GM19452 (cell line): ENCODE results near the gene PINK1.
"Not testable (repeated sequence)": the region's sequence is repeated elsewhere in the genome, so short reads cannot be mapped to it uniquely, and the experiment has no call there.

ENCODE experiments used
- ATAC-seq: cut with Tn5 transposase; IDR thresholded peaks from one replicate; pipeline ENCODE4 v1.9.1; 2021; ENCODE audit not compliant: unreplicated experiment

The PINK1 gene

DNA sequence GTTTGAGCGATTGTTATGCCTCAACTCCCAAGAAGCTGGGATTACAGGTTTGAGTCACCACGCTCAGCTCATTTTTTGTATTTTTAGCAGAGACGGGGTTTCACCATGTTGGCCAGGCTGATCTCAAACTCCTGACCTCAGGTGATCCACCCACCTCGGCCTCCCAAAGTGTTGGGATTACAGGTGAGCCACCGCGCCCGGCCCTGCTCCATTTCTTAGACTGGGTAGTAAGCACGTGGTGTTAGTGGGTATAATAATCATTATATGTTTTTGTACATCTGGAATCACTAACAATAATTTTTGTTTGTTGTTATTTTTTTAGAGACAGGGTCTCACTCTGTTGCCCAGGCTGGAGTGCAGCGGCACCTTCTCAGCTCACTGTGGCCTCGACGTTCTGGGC, 40.4 kb downstream of the PINK1 start:
- ATAC-seq = not testable (repeated sequence)

DNA sequence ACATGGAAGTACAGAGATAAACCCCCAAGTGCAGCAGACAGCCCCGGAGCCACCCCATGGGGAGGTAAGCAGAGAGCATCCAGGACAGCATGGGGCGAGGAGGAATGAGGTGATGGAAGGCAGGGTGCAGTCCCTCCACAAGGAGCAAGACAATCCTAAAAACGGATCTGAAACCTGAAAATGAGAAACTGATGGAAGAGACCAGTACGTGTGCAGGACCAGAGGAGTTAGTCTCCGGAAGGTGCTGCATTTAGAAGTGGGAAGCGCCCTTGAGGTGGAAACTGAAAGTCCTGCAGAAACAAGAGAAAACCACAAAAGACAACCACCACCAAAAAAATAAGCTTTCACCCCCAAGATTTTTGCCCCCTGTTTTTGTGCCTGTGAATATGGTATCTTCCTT, 45.3 kb downstream of the PINK1 start:
- no peak for ATAC-seq

DNA sequence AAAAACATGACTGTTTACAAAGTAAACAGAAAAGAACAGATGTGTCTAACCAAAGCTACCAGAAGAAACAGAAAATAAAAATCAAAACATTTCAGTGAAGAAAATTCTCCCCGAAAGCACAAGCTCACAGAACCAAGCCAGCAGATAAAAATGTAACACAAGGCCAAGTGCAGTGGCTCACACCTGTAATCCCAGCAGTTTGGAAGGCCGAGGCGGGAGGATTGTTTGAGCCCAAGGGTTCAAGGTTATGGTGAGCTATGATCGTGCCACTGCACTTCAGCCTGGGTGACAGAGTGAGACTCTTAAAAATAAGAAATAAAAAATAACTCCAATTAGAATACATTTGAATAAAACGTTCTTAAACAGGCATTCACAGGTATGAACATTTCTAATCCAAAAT, 47.0 kb downstream of the PINK1 start:
- ATAC-seq = no peak

DNA sequence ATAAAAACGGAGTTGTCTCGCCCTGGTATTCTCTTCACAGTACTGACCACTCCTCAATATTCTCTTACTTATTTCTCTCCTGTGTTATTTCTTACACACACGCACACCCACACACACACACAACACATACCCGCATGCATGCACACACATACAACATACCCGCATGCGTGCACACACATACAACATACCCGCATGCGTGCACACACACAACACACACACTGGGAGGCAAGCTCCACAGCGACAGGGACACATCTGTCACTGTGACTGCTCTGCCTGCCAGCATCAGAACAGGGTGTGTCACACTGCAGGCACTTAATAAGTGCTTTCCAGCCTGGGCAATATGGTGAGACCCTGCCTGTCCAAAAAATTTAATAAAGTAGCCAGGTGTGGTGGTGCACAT, 48.7 kb downstream of the PINK1 start:
- no peak for ATAC-seq

DNA sequence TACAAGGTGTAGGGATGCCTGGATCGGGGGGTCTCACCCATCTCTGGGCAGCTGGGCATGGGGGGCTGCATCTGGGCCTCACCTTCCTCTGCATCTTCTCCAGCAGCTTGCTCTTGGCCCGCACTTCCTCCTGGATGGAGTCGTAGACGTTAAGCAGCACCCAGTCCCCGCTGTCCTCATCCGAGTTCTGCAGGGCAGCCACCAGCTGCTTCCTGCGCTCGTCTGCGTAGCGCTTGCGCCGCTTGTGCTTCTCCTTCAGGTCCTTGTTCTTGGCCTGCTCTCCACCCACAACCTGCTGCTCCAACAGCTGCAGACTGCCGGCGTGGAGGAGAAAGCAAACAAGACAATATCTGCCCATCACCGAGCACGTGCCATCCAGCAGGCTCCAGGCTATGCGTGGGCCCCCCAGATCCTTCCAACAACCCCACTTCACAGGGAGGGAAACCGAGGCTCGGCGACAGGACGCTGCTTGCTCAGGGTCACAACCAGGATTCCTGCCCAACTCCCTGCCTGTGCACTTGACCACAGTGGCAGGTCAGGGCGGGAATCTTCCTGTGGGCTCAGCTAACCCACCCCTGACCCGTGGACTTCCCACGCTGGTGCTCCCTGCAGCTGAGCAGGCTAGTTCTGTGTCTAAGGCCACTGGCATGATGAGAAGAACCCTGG, 49.4 kb downstream of the PINK1 start:
- no peak for ATAC-seq

DNA sequence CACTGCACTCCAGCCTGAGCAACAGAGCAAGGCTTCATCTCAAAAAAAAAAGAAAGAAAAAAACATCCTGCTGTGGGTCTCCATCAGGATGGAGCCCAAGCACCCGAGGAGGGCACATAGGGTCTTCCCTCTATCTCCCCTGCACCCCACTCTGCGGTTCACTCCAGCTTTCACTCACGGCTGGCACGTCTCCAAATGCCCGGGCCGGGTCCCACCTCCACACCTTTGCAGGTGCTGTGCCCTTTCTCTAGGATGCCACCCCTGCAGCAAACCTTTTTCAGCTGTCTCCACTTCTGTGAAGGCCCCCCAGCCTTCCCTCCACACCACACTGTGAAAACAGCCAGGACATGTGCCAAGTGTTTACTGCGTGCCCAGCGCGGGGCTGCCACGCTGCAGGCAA, 50.4 kb downstream of the PINK1 start:
- ATAC-seq = no peak

DNA sequence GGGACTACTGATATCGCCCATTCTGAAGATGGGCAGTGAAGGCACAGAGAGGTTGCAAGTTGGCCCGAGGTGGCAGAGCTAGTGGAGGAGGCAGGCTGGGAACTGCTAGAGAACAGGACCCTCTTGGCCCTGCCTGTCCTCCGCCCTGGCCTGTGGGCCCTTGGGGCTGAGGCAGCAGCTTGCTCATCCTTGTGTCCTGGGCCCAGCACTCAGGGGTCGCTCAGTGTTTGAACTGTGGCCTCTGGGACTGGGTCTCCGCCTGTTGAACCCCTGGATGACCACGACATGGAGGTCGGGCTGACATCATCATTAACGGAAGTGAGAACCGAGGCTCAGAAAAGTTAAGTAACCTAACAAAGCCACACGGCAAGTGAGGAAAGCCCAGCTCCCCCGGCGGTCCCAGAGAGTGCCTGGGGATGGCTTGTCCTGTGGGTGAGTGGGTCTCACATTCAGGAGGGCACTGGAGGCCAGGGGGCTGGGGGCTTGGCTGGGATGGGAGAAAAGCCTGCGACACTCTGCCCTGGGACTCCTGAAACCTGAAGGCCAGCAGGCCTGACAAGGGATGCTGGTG, 50.9 kb downstream of the PINK1 start:
- ATAC-seq = no peak

DNA sequence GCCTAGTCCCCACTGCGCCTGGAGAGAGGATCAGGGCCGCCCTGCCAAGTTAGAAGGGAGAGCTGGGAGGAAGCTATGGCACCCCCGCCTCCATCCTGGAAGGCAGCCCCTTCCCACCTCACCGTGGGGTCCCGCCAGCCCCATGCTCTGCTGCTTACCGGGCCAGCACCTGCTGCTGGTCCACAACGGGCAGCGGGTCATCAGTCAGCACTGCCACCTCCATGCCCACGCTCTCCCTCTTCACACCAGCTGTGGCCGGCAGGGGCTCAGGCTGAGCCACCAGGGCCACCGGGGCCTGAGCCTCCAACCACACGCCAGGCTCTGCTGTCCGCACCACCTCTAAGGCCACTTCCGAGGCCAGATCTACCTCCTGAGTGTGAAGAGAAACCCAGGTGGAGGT, 51.4 kb downstream of the PINK1 start:
- no peak for ATAC-seq

DNA sequence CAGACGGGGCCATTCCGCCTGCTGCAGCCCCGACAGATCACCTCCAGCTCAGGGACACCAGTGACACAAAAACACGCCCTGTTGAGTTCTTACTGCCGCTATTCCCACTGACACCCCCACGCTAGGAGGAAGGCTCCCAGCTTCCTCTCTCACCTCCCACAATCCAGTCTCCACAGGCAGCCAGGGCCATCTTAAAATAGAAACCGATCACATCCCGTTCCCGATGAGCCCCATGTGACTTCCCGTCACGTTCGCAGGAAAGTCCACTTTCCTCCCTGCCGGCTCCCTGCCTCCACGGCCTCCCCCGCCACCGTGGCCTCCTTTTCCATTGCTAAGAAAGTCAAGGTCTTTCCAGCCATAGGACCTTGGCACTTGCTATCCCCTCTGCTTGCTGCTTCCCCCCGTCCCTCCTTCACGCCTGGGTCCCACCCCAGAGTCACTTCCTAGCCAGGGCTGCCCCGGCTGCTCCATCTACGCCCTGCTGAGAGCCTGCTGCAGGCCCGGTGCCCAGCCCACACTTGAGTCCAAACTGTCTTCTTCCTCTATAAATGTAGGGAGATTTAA, 51.9 kb downstream of the PINK1 start:
- no peak for ATAC-seq

DNA sequence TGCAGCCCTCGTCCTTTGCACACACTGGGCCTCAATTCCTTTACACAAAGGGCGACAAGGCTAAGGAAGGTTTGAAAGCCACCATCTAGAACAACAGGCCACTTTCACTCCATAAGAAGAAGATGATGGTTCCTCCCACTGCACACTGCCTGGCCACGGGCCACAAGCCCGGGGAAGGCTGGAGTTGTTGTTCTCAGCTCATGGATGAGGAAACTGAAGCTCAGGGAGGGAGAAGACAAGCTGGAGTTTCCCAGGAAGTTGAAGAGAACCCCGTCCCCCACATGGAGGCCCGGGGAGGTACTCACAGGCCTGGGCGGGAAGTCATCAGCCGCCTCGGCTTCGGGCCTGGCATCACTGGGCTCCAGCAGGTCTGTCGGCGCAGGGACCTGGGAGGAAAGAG, 52.5 kb downstream of the PINK1 start:
- no peak for ATAC-seq

DNA sequence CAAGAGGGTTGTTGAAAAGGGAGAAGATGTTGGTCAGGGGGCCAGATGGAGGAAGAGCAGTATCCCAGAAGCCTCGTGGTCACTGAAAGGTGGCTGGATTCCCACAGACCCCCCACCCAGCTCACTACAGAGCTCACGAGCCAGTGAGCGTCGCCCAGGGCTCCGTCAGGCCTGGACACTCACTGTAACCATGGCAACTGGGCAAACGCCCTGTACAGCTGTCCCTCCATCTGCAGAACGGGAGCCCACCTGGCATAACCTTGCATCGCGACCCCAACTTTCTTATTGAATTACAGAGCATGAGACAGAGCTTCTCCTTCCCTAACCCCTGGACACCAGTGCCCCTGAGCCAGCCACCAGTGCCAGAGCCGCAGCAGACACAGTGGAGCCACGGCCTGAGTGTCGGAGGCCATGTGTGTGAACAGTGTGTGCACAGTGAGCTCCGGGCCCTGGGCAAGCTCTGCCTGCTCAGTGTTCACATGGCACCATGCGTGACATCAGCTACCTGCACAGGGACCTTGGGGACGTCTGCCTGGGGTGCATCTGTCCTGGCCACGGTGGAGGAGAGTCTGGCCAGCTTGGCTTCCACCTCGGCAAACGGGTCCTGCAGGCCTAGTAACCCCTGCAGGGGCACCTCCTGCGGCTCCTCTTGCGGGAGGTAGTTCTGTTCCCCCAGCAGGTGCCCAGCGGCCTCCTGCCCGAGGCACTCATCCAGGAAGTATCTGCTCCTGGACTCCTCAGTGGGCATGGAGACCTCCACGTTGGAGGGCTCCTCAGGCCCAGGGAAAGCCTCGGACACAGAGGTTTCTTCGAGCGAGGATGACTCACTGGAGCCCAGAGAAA, 53.8 kb downstream of the PINK1 start:
- no peak for ATAC-seq

DNA sequence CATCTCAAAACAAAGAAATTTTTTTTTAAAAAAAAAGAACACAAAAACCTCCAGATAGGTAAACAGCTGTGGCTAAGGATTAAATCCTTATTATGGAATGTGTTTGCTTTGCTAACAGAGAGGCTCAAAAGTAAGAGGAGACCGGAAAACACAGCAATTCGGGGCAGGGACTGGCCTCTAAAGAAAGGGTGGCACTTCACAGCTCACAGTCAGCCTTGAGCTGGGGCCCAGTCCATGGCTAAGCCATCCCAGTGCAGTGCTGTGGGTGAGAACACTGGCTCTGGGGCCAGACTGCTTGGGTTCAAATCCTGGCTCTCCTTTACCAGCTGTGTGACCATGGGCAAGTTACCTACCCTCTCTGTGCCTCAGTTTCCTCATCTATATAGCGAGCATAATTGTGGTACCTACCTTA, 56.4 kb downstream of the PINK1 start:
- ATAC-seq = no peak

DNA sequence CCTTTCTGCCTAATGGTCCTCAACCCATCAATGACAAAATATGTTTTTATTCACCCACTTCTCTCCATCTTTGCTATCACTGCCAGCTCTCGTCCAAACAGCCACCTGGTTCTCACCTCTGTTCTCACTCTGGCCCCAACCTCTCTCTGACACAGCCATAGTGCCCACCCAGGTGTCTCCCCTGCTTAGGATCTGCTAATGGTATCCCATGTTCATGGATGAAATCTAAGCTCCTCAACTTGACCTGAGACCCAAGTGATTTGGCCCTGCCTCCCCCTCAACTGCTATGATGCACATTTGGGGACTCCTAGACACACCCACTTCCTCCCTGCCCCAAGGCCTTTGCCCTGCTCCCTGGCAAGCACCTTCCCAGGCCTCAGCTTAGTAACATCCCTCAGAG, 58.6 kb downstream of the PINK1 start:
- ATAC-seq = no peak

DNA sequence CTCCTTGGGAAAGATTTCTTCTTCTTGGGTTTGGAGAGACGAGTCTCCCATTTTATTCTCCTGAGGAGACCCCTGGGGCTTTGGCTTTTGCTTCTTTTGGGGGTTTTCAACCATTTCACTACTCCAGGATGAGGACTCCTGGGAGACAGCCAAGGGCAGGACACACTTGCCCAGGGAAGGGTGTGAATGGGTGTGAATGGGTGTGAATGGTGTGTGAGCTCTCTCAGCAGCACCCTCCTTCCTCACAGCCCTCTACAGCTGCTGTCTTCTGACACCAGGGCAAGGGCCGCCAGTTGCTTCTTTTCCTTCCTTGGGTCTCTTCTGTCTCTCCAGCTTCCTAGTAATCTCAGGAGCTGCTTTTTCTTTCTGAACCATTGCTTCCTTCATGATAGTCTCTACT, 60.4 kb downstream of the PINK1 start:
- no peak for ATAC-seq

DNA sequence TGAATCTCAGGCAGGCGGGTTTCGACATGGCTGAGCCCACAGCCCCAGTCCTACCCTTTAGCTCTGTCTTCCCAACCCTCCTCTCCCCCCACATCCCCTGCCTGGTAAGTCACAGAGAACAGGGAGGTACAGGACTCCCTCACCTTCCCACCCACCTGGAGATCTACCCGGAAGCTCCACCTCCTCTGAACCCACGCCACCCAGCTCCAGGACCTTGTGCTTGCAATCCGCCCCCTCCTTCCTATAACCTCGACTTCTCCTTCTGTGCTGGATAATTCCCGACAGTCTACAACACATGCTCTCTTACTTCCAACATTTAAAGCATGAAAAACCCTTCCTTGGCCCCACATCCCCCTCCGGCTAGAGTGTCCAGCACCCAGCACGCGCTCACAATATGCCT, 62.3 kb downstream of the PINK1 start:
- no peak for ATAC-seq

DNA sequence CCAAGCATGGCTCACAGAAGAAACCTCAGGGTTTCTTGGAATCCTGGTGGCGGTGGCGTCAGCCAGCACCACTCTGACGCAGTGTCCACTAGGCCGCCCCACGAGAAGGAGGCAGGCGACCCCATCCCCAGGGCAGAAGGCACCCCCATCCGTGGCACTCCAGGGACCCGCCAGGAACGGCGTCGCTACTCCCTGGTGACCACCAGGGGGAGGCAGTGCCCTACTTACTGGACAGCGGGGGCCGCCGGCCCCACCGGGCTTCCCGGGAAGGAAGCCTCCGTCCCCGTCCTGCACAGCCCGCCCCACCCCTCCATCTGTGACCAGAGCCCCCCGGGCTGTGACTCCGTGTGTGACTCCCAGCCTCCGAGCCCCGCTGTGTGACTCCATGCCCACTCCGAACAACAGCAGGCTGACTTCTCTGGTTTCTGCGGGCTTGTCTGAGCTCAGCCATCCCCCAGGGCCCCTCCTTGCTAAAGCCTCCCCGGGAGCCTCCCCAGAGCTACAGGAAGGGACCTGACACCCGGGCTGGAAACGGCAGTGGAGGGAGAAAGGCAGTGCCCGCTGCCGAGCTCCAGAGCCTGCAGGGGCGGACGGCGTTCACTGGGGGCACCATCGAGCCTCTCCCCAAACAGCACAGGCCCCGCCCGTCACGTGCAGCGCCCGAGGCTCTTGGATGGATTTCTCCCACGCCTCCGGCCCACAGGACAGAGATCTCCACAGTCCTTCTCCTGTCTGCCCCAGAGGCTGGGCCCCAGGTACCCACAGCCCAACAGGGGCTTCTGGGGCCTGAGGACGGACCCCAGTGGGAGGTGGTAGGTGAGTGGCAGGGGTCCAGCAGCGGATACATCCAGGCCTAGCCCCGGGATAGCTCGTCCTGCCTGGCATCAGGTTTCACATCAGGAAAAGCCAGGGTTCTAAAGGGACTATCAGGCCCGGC, 63.4 kb downstream of the PINK1 start:
- ATAC-seq = peak; percentile 86

DNA sequence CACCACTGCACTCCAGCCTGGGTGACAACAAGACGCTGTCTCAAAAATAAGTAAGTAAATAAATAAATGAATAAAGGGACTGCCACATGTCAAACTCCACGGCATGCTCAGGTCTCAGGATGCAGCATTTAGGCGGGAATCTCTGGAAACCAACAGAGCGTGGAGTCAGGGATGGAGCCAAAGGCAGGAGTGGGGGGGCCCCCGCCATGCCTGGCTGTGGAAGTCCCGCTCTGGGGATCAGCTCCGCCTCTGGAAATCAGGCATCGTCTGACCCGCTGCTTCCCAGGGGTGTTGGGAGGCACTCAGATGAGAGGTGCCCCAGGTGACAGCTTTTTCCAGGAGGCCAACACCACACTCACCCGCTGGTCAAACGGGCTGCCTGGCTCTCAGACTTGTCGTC, 64.3 kb downstream of the PINK1 start:
- no peak for ATAC-seq

DNA sequence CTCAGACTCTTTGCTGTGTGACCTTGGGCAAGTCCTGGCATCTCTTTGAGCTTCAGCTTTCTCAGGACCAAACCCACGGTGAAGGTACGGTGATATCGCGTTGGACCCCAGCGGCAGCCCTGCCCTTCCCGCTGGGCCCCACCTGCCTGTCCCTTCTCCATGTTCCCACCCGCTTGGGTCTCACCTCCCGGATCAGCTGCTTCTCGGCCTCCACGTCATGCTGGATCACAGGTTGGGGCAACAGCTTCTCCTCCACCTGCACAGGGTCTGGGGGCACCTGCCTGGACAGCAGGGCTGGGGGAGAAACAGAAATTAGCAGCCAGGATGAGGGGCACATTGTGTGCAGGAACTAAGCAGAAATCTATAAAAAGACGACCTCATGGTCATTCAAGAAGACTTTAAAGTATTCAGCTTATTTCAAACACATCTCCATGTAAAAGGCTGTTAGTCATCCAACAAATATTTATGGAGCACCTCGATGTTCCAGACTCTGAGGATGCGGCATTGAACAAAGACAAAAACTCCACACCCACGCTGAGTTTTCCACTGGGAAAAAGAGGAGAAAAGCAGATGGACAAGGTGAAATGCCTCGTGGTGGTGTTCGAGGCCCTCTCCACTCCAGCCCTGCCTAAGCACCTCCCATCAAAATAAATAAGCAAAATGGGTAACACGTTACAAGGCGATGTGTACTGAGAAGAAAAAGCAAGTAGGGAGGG, 65.1 kb downstream of the PINK1 start:
- no peak for ATAC-seq

DNA sequence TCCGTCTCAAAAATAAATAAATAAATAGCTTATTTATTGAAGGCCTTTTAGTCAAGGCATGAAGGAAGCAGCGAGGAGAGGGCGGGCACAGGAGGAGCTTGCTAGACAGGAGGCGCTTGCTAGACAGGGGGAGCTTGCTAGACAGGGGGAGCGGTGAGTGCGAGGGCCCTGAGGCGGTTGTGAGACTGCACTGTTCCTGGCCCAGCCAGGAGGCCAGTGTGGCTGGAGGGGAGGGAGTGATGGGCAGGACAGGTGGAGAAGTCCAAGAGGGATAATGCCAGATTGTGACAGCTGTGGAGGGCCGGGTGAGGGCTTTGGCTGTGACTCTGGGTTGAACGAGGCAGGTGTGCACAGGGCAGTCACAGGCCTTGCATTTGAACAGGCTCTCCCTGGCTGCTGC, 66.3 kb downstream of the PINK1 start:
- ATAC-seq = no peak

DNA sequence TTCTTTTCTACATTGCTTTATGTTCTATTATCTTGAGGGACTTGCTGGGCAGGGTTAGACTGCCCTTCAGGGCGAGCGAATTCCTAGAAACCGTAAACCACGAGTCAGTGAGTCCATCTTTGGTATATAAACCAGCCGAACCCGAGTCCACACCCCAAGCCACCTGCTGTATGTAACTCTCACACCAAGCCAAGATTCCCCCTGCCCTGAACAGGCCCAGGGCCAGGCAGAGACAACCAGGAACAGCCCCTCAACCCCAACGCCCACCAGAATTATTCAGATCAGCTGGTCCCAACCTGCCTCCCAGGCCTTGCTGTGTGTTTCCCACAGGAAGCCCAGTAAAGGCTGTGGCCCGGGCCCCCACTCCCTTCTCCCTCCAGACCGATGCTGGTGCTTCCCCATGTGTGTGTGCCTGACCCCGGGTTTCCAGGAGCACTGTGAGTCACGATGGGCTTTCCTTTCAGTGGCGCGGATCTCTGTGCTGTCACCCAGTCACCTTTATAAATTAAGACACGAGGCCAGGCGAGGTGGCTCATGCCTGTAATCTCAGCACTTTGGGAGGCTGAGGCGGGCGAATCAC, 67.5 kb downstream of the PINK1 start:
- ATAC-seq = no peak
